NCI-H2029 (cell line): ENCODE results near the gene FRMD7.
"Not testable (repeated sequence)": the region's sequence is repeated elsewhere in the genome, so short reads cannot be mapped to it uniquely, and the experiment has no call there.

Experiments used
- DNase-seq: peaks from one replicate; lab custom pipeline; 2025; lab: John Stamatoyannopoulos, UW

The FRMD7 gene

GRCh38 chrX:132093239-132093860 is 34.5 kb downstream of the FRMD7 start:
- no peak for DNase-seq

- DNase-seq, result peak; percentile 37
Observed at GRCh38 chrX:132092439-132093065, 35.3 kb downstream of the FRMD7 start.

GRCh38 chrX:132090403-132091159 is 37.2 kb downstream of the FRMD7 start:
- no peak for DNase-seq

GRCh38 chrX:132088864-132089263 is 39.0 kb downstream of the FRMD7 start:
- DNase-seq, result no peak

GRCh38 chrX:132086672-132087071 is 41.1 kb downstream of the FRMD7 start:
- no peak for DNase-seq

DNA sequence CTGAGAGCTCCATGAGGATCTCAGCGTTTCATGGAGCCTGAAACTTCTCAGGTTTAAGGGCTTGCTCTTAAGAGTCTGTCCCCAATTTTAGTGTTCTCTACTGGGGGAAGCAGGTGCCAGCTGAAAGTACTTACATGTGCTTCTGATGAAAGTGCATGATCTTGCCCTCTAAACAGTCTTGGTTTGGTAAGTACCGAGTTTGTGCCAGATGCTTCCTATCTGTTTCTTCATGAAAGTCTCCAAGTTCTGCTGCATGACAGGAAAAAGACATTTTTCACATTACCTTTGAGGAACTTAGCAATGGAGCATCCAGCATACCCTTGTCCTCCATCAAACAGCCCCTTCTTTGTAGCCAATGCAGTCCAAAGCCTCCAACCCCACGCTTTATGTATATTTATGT is 42.0 kb downstream of the FRMD7 start:
- no peak for DNase-seq

DNA sequence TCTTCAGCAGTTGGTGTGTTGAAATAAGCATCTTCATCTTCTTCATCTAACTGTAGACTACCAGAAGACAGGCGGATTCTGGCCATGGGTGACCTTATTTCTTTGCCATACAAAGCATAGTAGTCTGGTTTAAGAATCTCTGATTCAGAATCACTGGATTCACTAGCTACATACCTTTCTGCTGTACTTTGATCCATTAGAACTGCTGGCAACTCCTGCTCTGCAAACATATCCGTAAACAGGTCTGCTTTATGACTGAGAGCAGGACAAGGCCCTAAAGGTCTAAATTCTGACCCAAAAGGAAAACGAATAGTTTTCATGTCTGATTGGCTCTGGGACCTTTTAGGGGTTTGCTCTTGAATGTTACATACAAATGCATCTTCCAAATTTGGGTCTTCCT is 49.9 kb downstream of the FRMD7 start:
- no peak for DNase-seq

DNA sequence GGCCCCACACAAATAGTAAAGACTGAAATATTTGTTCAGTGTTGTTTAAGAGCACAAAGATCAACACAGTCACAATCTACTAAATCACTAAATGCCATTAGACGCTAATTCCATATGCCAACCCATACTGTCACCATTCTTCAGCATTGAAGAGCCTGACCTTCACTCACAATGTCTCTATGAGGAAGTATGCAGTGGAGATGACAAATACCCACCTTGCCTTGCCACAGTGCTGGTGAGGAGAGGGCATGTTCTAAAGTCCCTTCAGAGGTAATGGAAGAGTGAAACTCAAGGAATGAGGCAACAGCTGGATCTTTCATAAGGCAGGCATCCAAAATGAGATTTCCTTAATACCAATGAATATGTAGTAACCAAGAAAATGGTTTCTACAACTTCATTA is 50.4 kb downstream of the FRMD7 start:
- DNase-seq, result no peak

GRCh38 chrX:132071254-132071653 is 56.6 kb downstream of the FRMD7 start:
- no peak for DNase-seq

DNA sequence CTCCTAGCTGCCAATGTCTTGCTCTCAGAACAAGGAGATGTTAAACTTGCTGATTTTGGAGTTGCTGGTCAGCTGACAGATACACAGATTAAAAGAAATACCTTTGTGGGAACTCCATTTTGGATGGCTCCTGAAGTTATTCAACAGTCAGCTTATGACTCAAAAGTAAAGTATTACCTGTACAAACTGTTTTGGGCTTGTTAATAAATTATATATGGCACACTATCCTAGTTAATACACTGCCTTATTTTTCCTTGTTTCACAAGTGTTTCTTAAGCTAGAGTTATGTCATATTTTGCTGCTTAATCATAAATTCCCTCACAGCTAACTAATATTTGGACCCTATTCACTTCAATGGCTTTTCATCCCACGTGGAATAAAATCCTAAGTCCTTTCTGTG is 59.4 kb downstream of the FRMD7 start:
- DNase-seq, result no peak

GRCh38 chrX:132063862-132064261 is 64.0 kb downstream of the FRMD7 start:
- DNase-seq, result no peak

GRCh38 chrX:132063334-132063733 is 64.5 kb downstream of the FRMD7 start:
- no peak for DNase-seq

DNA sequence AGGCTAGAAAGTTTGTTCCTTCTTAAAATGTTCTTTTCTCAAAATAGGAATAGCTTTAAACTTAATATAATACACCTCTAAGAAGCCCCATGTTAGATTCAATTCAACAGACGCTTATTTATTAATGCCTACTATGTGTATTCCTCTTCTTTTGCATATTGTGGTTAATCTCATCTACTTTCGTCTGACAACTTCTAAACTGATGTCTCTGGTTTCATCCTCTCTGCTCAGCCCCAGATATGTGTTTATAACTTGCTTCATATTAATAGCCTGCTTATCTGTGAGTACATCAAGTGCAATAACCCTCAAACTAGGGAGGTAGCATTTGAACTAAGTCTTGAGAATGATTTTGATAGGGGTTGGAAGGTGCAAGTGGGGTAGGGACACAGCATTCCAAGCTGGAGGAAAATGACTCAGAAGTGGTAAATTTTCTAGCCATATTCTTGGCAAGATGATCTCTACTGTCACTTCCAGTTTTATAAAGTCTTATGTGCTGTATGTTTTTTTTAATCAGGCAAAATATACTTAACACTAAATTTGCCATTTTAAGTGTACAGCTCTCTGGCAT is 67.8 kb downstream of the FRMD7 start:
- DNase-seq, result no peak

- no peak for DNase-seq
Observed at GRCh38 chrX:132058975-132059374, 68.8 kb downstream of the FRMD7 start.

GRCh38 chrX:132058050-132058449 is 69.8 kb downstream of the FRMD7 start:
- DNase-seq, result no peak

GRCh38 chrX:132051778-132052177 is 76.0 kb downstream of the FRMD7 start:
- DNase-seq, result not testable (repeated sequence)

DNA sequence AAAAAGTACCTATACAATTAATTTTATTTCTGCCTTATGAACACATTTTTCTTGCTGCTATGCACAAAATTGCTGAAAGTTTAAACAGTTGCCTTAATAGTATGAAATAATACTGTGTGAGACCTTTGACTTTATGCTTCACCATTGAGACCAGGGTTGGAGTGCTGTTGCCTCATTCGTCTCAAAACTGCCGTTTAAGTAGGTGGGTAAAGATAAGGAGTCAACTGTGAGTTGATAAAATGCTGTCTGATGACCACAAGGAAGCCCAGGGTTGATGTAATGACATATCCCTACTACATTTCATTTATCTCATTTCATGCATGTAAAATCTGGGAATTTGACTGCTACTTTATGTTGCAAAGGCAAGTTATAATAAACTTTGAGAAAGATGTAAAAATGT is 81.3 kb downstream of the FRMD7 start:
- DNase-seq, result no peak

- DNase-seq, result no peak
Observed at GRCh38 chrX:132045456-132045855, 82.4 kb downstream of the FRMD7 start.

DNA sequence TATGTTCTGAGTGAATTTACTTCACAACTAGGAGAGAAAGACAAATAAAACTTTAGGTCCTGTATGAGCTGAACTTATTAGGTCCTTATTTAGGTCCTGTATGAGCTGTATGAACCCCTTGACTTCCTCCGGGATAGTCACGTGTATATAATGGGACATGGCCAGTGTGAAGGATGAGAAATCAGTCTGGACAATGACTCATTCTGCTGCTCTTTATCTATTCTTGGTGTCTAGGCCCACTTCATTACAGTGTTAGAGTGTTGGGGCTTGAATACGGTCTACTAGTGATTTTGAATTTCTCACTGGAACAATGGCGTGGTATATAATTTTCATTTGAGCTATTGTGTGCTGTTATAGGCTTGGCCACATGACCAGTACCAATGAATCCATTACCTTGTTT is 82.9 kb downstream of the FRMD7 start:
- DNase-seq, result no peak

DNA sequence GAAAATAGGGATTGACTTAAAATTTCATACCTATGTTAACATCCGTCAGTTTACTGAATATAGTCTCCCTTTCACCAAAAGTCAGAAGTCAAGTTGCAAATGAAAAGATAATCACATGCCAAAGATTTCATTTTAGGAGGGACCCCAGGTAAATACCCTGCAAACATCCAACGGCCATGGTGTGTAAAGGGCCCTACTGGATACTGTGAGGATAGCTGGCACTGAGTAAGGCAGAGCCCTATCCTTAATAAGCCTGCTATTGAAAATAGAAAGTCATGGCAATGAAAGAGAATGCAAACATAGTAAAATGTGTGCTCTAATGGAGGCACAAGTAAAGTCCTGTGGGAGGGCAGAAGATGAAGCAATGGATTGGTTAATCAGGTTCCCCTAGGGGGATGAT is 83.8 kb downstream of the FRMD7 start:
- DNase-seq, result no peak

DNA sequence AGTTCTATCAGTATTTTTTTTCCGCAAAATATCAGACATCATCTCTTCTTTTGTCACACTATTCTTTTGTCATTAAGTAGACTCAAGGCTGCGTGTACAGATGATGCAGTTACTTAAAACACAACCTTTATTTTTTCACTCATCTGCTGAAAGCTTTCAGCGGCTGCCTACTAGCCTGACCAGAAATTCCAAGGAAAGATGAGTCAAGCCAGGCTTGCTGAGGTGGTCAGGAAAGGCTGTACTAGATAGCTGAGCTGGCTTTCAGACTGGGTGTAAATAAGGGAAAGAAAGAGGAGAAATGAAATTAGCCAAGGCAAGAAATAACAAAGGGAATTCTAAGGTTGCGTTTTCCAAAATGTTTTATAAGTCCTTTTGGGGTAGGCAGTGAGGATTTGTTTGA is 86.8 kb downstream of the FRMD7 start:
- no peak for DNase-seq

- no peak for DNase-seq
Observed at GRCh38 chrX:132040066-132040465, 87.8 kb downstream of the FRMD7 start.

DNA sequence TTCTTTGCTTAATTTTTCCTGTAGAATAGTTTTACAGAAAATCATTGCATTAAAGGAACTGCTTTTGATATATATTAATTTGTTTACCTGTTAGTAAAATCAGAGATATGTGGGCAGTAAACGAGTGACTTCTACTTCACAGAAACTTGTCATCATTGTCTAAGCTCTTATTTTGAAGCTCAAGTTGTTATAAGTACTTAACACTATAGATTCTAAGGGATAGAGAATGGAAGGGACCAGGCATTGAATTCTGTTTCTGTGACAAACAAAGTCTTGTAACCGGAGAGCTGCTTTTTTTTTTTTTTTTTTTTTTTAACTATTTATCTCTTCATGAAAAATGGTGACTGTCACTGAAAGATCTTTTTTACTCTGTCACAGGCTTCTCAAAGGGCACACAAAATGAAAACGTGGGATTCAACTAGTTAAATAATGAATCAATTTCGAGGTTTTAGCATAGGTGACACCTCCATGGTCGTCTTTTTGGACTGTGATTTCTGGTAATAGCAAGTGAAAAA is 90.3 kb downstream of the FRMD7 start:
- no peak for DNase-seq
